CD4-positive, alpha-beta memory T cell (primary cell): ENCODE results near the gene POGK. TPM values are rescaled to one million over a fixed set of nuclear protein-coding genes. Genes with fewer than 3 reads are reported as not detected.

ENCODE experiments used
- CTCF ChIA-PET: fragments of 350-600 bp; sonication (Branson Sonifier 250); formaldehyde crosslinking; loops from one replicate; lab custom pipeline; 2021; ENCODE audit warnings: inconsistent platforms; ENCODE audit not compliant: partially characterized antibody; lab: Charles Lee
- POLR2A ChIA-PET: fragments of 350-600 bp; sonication (Branson Sonifier 250); formaldehyde crosslinking; loops from one replicate; lab custom pipeline; 2021; ENCODE audit not compliant: partially characterized antibody; lab: Charles Lee
- DNase-seq, 5 donors: peaks; one replicate each; pipeline versions ENCODE4 v3.0.0 to v3.0.0-alpha.2; 2020 to 2022; ENCODE audit warnings: mixed read lengths in 1 of 5
- H3K27ac ChIP-seq: one replicate; pipeline ENCODE4 v1.7.0; 2013; ENCODE audit warnings: low read depth, low read length
- H3K27me3 ChIP-seq: 2 replicates; pipeline ENCODE4 v1.7.0; 2013; ENCODE audit warnings: mild to moderate bottlenecking, low read length, moderate library complexity; ENCODE audit not compliant: insufficient read depth
- H3K36me3 ChIP-seq: 2 replicates; pipeline ENCODE4 v1.7.0; 2013; ENCODE audit warnings: mild to moderate bottlenecking, low read length, moderate library complexity; ENCODE audit not compliant: insufficient read depth
- H3K4me1 ChIP-seq: 2 replicates; pipeline ENCODE4 v1.7.0; 2013; ENCODE audit warnings: mild to moderate bottlenecking, low read length, moderate library complexity; ENCODE audit not compliant: insufficient read depth
- H3K4me3 ChIP-seq, 2 donors: one replicate each; pipeline ENCODE4 v1.7.0; 2013; ENCODE audit warnings: low read length in 2 of 2, mild to moderate bottlenecking in 1 of 2
- H3K9me3 ChIP-seq, 2 donors: one replicate each; pipeline ENCODE4 v1.7.0; 2013; ENCODE audit warnings: low read length in 2 of 2, control low read depth in 1 of 2; ENCODE audit not compliant: control insufficient read depth in 1 of 2
- H3K27ac Mint-ChIP-seq, 7 donors: one replicate each; pipeline ENCODE4 v1.8.0; 2020 to 2021; ENCODE audit warnings: mixed read lengths in 7 of 7, mild to moderate bottlenecking in 6 of 7, inconsistent platforms in 3 of 7, moderate library complexity in 3 of 7
- H3K27me3 Mint-ChIP-seq, 2 donors: one replicate each; pipeline ENCODE4 v1.8.0; 2020 to 2021; ENCODE audit warnings: mixed read lengths in 2 of 2
- H3K36me3 Mint-ChIP-seq, 2 donors: one replicate each; pipeline ENCODE4 v1.8.0; 2020 to 2021; ENCODE audit warnings: mixed read lengths in 2 of 2, inconsistent platforms in 1 of 2, mild to moderate bottlenecking in 1 of 2
- H3K4me1 Mint-ChIP-seq, 4 donors: one replicate each; pipeline ENCODE4 v1.8.0; 2020 to 2021; ENCODE audit warnings: mixed read lengths in 4 of 4, mild to moderate bottlenecking in 1 of 4
- H3K4me3 Mint-ChIP-seq, 8 donors: one replicate each; pipeline ENCODE4 v1.8.0; 2020 to 2021; ENCODE audit warnings: mixed read lengths in 8 of 8, mild to moderate bottlenecking in 7 of 8, moderate library complexity in 6 of 8, inconsistent platforms in 3 of 8
- H3K9me3 Mint-ChIP-seq, 8 donors: one replicate each; pipeline ENCODE4 v1.8.0; 2020 to 2021; ENCODE audit warnings: mixed read lengths in 8 of 8, mild to moderate bottlenecking in 5 of 8, inconsistent platforms in 3 of 8, moderate library complexity in 1 of 8
- intact Hi-C: fragments of 100-400 bp; cut with micrococcal nuclease; formaldehyde crosslinking; loops from one replicate; pipeline ENCODE4 v1.15.1; 2023
- polyA plus RNA-seq, 2 donors: library from polyadenylated mRNA; unstranded; fragments of 300-500 nt; fragmentation: Illumina TruSeq; gene quantifications; one replicate each; pipeline ENCODE4 v1.2.3, GENCODE V29; 2021
- total RNA-seq, 2 experiments: library from RNA; stranded (reverse); gene quantifications; one replicate each; pipeline ENCODE4 v1.2.3, GENCODE V29; 2021

POGK gene, protein sequence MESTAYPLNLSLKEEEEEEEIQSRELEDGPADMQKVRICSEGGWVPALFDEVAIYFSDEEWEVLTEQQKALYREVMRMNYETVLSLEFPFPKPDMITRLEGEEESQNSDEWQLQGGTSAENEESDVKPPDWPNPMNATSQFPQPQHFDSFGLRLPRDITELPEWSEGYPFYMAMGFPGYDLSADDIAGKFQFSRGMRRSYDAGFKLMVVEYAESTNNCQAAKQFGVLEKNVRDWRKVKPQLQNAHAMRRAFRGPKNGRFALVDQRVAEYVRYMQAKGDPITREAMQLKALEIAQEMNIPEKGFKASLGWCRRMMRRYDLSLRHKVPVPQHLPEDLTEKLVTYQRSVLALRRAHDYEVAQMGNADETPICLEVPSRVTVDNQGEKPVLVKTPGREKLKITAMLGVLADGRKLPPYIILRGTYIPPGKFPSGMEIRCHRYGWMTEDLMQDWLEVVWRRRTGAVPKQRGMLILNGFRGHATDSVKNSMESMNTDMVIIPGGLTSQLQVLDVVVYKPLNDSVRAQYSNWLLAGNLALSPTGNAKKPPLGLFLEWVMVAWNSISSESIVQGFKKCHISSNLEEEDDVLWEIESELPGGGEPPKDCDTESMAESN
- 10 to 100 TPM; 37.9 to 44.3 TPM for total RNA-seq
- polyA plus RNA-seq, result 10 to 100 TPM in 1 of 2 donors, 1 to 10 TPM in 1; 6.7 to 22.3 TPM

DNA sequence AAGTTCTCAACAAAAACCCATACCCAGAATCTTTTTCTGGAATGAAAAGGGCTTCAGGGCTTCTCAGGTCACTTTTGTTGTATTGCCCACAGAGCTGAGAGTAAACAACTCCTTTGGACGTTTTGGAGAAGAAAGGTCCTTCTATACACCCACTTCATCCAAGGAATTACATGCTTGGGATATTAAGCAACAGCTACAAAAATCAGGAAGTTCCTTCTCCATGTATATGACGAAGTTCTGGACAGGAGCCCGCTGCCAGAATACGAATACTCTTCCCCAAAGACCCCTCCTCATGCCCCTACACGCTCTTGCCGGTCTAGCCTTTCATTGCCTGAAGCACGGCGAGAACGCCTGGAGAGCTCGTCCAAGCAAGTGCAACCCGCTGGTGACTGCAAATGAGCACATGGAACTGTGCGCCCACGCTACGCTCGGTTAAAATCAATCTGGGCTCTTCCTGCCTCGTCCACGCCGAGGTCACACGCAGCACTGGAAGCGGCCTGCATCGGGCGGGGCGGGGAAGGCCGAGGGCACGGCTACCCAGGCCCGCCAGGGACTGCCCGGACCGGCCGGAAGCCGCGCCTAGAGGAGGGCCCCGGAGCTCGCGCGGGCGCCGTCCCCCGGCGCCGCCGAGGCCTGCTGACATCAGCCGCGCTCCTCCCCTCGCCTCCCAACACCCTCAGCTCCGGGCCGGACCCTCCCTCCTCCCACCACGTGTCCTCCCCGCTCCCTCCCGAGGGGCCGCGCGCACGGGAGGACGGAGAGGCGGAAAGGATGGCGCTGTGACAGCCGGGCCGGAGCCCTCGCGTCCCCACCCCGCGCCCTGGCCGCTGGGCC lies at the start of gene POGK:
Gene POGK (plus strand): TSS at position 710 of the 834 bp plus-strand sequence. CDS start 1,482 bp downstream, outside the sequence.
- peaks cover 45% of the 10 kb centered on the region for H3K4me1 ChIP-seq
- CTCF ChIA-PET, result interaction anchor here (0.7 to 1.2 kb wide), 4 partner anchors 37 to 221 kb away, joined by 3 read pairs; partner anchors contain the start of gene TADA1
- H3K4me3 ChIP-seq, result peak within 1 kb of the TSS; percentile 72 to 77
- POLR2A ChIA-PET, result interaction anchor here (0.6 to 4.2 kb wide), 16 partner anchors 10 to 778 kb away, joined by 3 to 54 read pairs (median 3); partner anchors contain the start of genes GPA33, POU2F1 and TADA1
- no peaks in the 10 kb centered on the region for H3K27me3 Mint-ChIP-seq
- H3K27ac ChIP-seq, result peak within 1 kb of the TSS; percentile 86
- peak within 1 kb of the TSS; percentile 92 to 99 (median 98) for H3K27ac Mint-ChIP-seq
- DNase-seq, result peak; percentile 79 to 85 (median 81)
- no peaks in the 10 kb centered on the region for H3K9me3 Mint-ChIP-seq
- peak within 1 kb of the TSS; percentile 90 to 98 (median 92) for H3K4me3 Mint-ChIP-seq
- intact Hi-C loops, result loop anchor here (1.0 to 2.0 kb wide), 2 partner anchors 37 to 878 kb away; partner anchors contain the start of gene TADA1
- H3K9me3 ChIP-seq, result no peaks in the 10 kb centered on the region
- peaks cover 30 to 40% of the 10 kb centered on the region in 2 donors for H3K36me3 Mint-ChIP-seq
- peaks cover 28% of the 10 kb centered on the region for H3K36me3 ChIP-seq
- no peaks in the 10 kb centered on the region for H3K27me3 ChIP-seq
- peaks cover 32 to 61% (median 42%) of the 10 kb centered on the region in 4 donors for H3K4me1 Mint-ChIP-seq

DNA sequence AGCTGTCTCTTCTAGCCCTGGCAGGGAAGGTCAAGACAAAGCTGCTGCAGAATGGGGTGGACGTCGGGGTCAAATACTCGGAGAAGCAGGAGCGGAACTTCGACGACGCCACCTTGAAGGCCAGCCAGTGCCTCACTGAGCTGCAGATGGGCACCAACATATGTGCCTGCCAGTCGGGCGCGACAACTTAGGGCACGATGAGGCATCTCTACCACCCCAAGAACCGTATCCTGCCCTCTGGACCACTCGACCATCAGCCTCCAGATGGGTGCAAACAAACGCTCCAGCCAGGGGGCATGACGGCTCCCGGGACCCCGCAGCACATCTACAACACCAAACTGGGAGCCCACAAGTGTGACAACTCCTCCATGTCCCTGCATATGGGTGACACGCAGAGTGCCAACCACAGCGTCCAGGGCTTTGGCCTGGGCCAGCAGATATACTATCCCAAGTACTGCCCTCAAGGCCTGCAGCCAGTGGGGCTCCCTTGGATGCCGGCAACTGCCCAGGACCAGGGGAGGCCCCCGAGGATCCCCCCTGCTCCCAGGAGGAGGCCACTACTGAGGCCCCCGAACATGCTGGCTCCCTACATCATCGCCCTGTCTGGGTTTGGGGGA lies 42.5 kb upstream of the POGK start:
- Histone ChIP-seq H3K9me3 (no peaks in the 10 kb centered on the region), H3K36me3 (no peaks in the 10 kb centered on the region), H3K27ac (no peak overlapping the region), H3K4me3 (no peak overlapping the region), H3K27me3 (no peaks in the 10 kb centered on the region), H3K4me1 (no peaks in the 10 kb centered on the region)
- Mint-ChIP-seq H3K27me3 (peaks cover 13 to 28% of the 10 kb centered on the region in 2 donors), H3K9me3 (peaks cover 0 to 3% (median 0%) of the 10 kb centered on the region in 8 donors), H3K4me3 (no peak overlapping the region), H3K36me3 (no peaks in the 10 kb centered on the region), H3K4me1 (no peaks in the 10 kb centered on the region), H3K27ac (no peak overlapping the region)
- POLR2A ChIA-PET, result no interaction called here
- DNase-seq, result no peak
- CTCF ChIA-PET, result no interaction called here
- intact Hi-C loops, result no loop called here

DNA sequence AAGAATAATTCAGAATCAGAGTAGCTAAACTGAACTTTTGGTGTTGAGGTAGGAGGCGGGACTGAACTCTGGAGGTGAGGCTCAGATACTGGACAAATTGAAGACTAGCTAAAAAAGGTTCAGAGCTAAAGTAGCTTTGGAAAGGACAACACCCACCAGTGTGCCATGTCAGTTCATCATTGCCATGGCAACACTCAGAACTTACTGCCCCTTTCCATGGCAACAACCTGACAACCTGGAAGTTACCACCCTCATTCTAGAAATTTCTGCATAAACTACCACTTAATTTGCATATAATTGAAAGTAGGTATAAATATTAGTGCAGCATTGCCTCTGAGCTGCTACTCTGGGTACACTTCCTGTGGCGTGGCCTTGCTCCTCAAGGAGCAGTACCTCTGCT lies 30.3 kb upstream of the POGK start:
- Histone ChIP-seq H3K36me3 (no peaks in the 10 kb centered on the region), H3K4me3 (no peak overlapping the region), H3K4me1 (no peaks in the 10 kb centered on the region), H3K27ac (no peak overlapping the region), H3K27me3 (no peaks in the 10 kb centered on the region), H3K9me3 (no peaks in the 10 kb centered on the region)
- H3K9me3 Mint-ChIP-seq, result peaks cover 0 to 9% (median 0%) of the 10 kb centered on the region in 8 donors
- intact Hi-C loops, result no loop called here
- H3K36me3 Mint-ChIP-seq, result no peaks in the 10 kb centered on the region
- no peak overlapping the region for H3K4me3 Mint-ChIP-seq
- POLR2A ChIA-PET, result no interaction called here
- no peak overlapping the region for H3K27ac Mint-ChIP-seq
- H3K4me1 Mint-ChIP-seq, result no peaks in the 10 kb centered on the region
- no peak for DNase-seq
- peaks cover 6 to 8% of the 10 kb centered on the region in 2 donors for H3K27me3 Mint-ChIP-seq
- CTCF ChIA-PET, result interaction anchor here (0.9 kb wide), 1 partner anchor 9 kb away, joined by 3 read pairs; no protein-coding TSS in a partner anchor

DNA sequence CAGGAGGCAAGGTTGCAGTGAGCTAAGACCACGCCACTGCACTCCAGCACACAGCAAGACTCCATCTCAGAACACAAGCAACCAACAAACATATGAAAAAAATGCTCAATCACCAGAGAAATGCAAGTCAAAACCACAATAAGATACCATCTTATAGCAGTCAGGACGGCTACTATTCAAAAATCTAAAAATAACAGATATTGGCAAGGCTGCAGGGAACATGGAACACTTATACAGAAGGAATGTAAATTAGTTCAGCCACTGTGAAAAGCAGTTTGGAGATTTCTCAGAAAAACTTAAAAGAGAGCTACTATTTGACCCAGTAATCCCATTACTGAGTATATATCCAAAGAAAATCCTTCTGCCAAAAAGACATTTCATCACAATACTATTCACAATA lies 27.6 kb upstream of the POGK start:
- H3K27me3 Mint-ChIP-seq, result peaks cover 7 to 12% of the 10 kb centered on the region in 2 donors
- Histone ChIP-seq H3K4me3 (no peak overlapping the region), H3K4me1 (no peaks in the 10 kb centered on the region), H3K36me3 (no peaks in the 10 kb centered on the region), H3K27me3 (no peaks in the 10 kb centered on the region), H3K27ac (no peak overlapping the region), H3K9me3 (no peaks in the 10 kb centered on the region)
- no peak overlapping the region for H3K4me3 Mint-ChIP-seq
- ChIA-PET CTCF (no interaction called here), POLR2A (no interaction called here)
- intact Hi-C loops, result no loop called here
- no peak for DNase-seq
- H3K36me3 Mint-ChIP-seq, result no peaks in the 10 kb centered on the region
- H3K27ac Mint-ChIP-seq, result no peak overlapping the region
- peaks cover 0 to 9% (median under 1%) of the 10 kb centered on the region in 8 donors for H3K9me3 Mint-ChIP-seq
- no peaks in the 10 kb centered on the region for H3K4me1 Mint-ChIP-seq

DNA sequence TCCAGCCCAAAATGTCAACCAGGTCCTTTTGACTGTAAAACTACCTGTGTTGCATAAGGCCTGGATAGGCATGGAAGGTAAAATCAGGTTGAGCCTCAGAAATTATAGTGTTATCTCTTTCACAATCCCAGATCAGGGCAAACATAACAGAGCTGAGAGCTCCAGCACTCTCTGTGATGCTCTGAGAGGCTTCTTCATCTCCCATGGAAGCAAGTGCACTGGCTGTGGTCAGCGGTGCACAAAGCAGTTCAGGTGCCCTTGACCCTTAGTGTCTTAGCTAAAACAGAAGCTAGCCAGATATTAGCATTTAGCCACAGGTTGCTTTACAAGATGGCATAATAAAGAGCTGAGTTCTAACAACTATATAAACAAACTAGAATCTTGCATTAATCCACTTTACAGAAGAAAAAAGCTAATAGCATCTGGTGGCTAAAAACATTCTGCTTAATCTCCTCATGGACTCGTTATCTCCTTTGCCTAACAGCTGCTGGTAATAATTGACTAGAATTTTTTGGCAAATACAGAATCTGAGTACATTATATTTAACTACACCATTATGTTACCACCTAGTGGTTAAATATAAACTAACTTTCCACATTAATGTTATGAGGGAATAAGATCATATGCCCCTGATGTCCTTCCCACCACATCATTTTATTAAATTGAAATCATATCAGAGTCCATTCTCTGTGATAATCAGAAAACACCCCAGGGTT lies 25.6 kb upstream of the POGK start:
- intact Hi-C loops, result no loop called here
- Mint-ChIP-seq H3K4me1 (no peaks in the 10 kb centered on the region), H3K27ac (no peak overlapping the region), H3K9me3 (peaks cover 0 to 10% (median 5%) of the 10 kb centered on the region in 8 donors), H3K4me3 (no peak overlapping the region), H3K27me3 (peaks cover 7 to 17% of the 10 kb centered on the region in 2 donors), H3K36me3 (no peaks in the 10 kb centered on the region)
- no peak overlapping the region for H3K27ac ChIP-seq
- CTCF ChIA-PET, result interaction anchor here (0.9 kb wide), 1 partner anchor 12 kb away, joined by 3 read pairs; no protein-coding TSS in a partner anchor
- H3K27me3 ChIP-seq, result no peaks in the 10 kb centered on the region
- no peaks in the 10 kb centered on the region for H3K9me3 ChIP-seq
- H3K36me3 ChIP-seq, result no peaks in the 10 kb centered on the region
- no peak overlapping the region for H3K4me3 ChIP-seq
- no peak for DNase-seq
- POLR2A ChIA-PET, result no interaction called here
- H3K4me1 ChIP-seq, result no peaks in the 10 kb centered on the region

DNA sequence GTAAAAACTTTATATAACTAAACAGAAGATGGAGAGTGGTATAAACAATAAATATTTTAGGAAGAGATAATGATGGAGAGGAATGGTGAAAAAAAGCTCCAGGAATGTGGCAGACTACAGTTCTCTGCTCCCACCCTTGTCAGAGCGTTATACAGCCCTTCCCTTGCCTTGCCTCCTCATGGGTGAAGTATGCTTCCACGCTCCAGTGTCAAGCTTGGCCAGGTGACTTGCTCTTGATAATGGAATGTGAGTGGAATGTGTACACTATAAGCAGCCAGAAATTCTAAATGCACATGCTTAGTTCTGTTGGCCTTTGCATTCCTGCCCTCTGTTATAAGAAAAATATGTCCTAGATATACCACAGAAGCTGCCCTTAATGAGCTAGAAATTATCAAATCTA lies 24.7 kb upstream of the POGK start:
- Histone ChIP-seq H3K27ac (no peak overlapping the region), H3K4me3 (no peak overlapping the region), H3K9me3 (no peaks in the 10 kb centered on the region), H3K4me1 (no peaks in the 10 kb centered on the region), H3K27me3 (no peaks in the 10 kb centered on the region), H3K36me3 (no peaks in the 10 kb centered on the region)
- ChIA-PET CTCF (interaction anchor here (0.9 kb wide), 1 partner anchor 11 kb away, joined by 3 read pairs; no protein-coding TSS in a partner anchor), POLR2A (no interaction called here)
- intact Hi-C loops, result no loop called here
- peaks cover 0 to 17% (median 10%) of the 10 kb centered on the region in 8 donors for H3K9me3 Mint-ChIP-seq
- no peak for DNase-seq
- H3K36me3 Mint-ChIP-seq, result peaks cover 0 to 5% of the 10 kb centered on the region in 2 donors
- no peak overlapping the region for H3K27ac Mint-ChIP-seq
- peaks cover 7 to 17% of the 10 kb centered on the region in 2 donors for H3K27me3 Mint-ChIP-seq
- no peaks in the 10 kb centered on the region for H3K4me1 Mint-ChIP-seq
- no peak overlapping the region for H3K4me3 Mint-ChIP-seq
